ENCODE measurements around the gene MUC4. TPM values are rescaled to one million over a fixed set of nuclear protein-coding genes. Genes with fewer than 3 reads are reported as not detected.
"Not testable (repeated sequence)": the region's sequence is repeated elsewhere in the genome, so short reads cannot be mapped to it uniquely, and the experiment has no call there.

MUC4 gene
- total RNA-seq, 1 experiment from 2014 or later, result 0.20 TPM

- in situ Hi-C loops (cut with HindIII; ENCODE audit: low sequenced_read_pairs), result no loop called here
- DNase-seq (ENCODE audit: low spot score), result no peak
Measured at GRCh38 chr3:195731356-195731905, 80.3 kb downstream of the MUC4 start.

GRCh38 chr3:195729476-195730251 is 82.1 kb downstream of the MUC4 start:
- in situ Hi-C loops (cut with HindIII; ENCODE audit: low sequenced_read_pairs), result no loop called here

GRCh38 chr3:195728789-195729188 is 82.9 kb downstream of the MUC4 start:
- DNase-seq (ENCODE audit: low spot score); in situ Hi-C loops (cut with HindIII; ENCODE audit: low sequenced_read_pairs): not testable (repeated sequence)

More at GRCh38 chr3:195729476-195730251, 82.1 kb downstream of the MUC4 start:
- no peak for DNase-seq (ENCODE audit: low spot score)

- in situ Hi-C loops (cut with HindIII; ENCODE audit: low sequenced_read_pairs), result no loop called here
- no peak for DNase-seq (ENCODE audit: low spot score)
Measured at GRCh38 chr3:195727606-195728195, 84.0 kb downstream of the MUC4 start.

- in situ Hi-C loops (cut with HindIII; ENCODE audit: low sequenced_read_pairs), result not testable (repeated sequence)
Measured at GRCh38 chr3:195725916-195726740, 85.6 kb downstream of the MUC4 start.

GRCh38 chr3:195724363-195724762 is 87.4 kb downstream of the MUC4 start:
- in situ Hi-C loops (cut with HindIII; ENCODE audit: low sequenced_read_pairs); DNase-seq (ENCODE audit: low spot score): not testable (repeated sequence)

More at GRCh38 chr3:195725916-195726740, 85.6 kb downstream of the MUC4 start:
- DNase-seq (ENCODE audit: low spot score), result not testable (repeated sequence)

- DNase-seq (ENCODE audit: low spot score); in situ Hi-C loops (cut with HindIII; ENCODE audit: low sequenced_read_pairs): not testable (repeated sequence)
Measured at GRCh38 chr3:195722996-195723345, 88.8 kb downstream of the MUC4 start.

- in situ Hi-C loops (cut with HindIII; ENCODE audit: low sequenced_read_pairs); DNase-seq (ENCODE audit: low spot score): not testable (repeated sequence)
Measured at GRCh38 chr3:195722139-195722995, 89.4 kb downstream of the MUC4 start.

- DNase-seq (ENCODE audit: low spot score); in situ Hi-C loops (cut with HindIII; ENCODE audit: low sequenced_read_pairs): not testable (repeated sequence)
Measured at GRCh38 chr3:195720831-195721506, 90.8 kb downstream of the MUC4 start, which contains the start of gene MUC20. TSS of gene MUC20 (plus strand) at chr3:195720978. CDS start at chr3:195721008, 30 bp downstream.

GRCh38 chr3:195719514-195720254 is 92.0 kb downstream of the MUC4 start:
- DNase-seq (ENCODE audit: low spot score); in situ Hi-C loops (cut with HindIII; ENCODE audit: low sequenced_read_pairs): not testable (repeated sequence)

GRCh38 chr3:195718477-195718984 is 93.2 kb downstream of the MUC4 start:
- DNase-seq (ENCODE audit: low spot score), result peak; percentile 29
- in situ Hi-C loops (cut with HindIII; ENCODE audit: low sequenced_read_pairs), result no loop called here

GRCh38 chr3:195717852-195718476 is 93.8 kb downstream of the MUC4 start:
- in situ Hi-C loops (cut with HindIII; ENCODE audit: low sequenced_read_pairs), result no loop called here
- DNase-seq (ENCODE audit: low spot score), result no peak

GRCh38 chr3:195717416-195717815 is 94.3 kb downstream of the MUC4 start:
- no peak for DNase-seq (ENCODE audit: low spot score)
- in situ Hi-C loops (cut with HindIII; ENCODE audit: low sequenced_read_pairs), result no loop called here

- in situ Hi-C loops (cut with HindIII; ENCODE audit: low sequenced_read_pairs), result no loop called here
- DNase-seq (ENCODE audit: low spot score), result no peak
Measured at GRCh38 chr3:195715583-195716266, 96.0 kb downstream of the MUC4 start.

GRCh38 chr3:195715134-195715533 is 96.6 kb downstream of the MUC4 start:
- in situ Hi-C loops (cut with HindIII; ENCODE audit: low sequenced_read_pairs), result no loop called here

GRCh38 chr3:195714380-195715011 is 97.2 kb downstream of the MUC4 start:
- in situ Hi-C loops (cut with HindIII; ENCODE audit: low sequenced_read_pairs), result no loop called here
- no peak for DNase-seq (ENCODE audit: low spot score)

More at GRCh38 chr3:195715134-195715533, 96.6 kb downstream of the MUC4 start:
- no peak for DNase-seq (ENCODE audit: low spot score)
